Vagina (tissue), 2 donors: ENCODE results near the gene BROX. TPM values are rescaled to one million over a fixed set of nuclear protein-coding genes. Genes with fewer than 3 reads are reported as not detected.

Experiments used
- DNase-seq, 2 donors: peaks; one replicate each; pipeline ENCODE4 v3.0.0-alpha.2; 2017; ENCODE audit errors: extremely low spot score in 2 of 2
- H3K27ac ChIP-seq: fragments of 200-600 bp; sonication (generic); one replicate; pipeline ENCODE4 v1.5.1; 2019
- H3K27me3 ChIP-seq: fragments of 200-600 bp; sonication (generic); one replicate; pipeline ENCODE4 v1.5.1; 2019
- H3K36me3 ChIP-seq, 2 donors: fragments of 200-600 bp; sonication (generic); one replicate each; pipeline ENCODE4 v1.5.1; 2017 to 2019
- H3K4me1 ChIP-seq: fragments of 200-600 bp; sonication (generic); one replicate; pipeline ENCODE4 v1.5.1; 2019
- H3K4me3 ChIP-seq, 2 donors: fragments of 200-600 bp; sonication (generic); 1 replicate in 1 of 2; 2 replicates in 1 of 2; pipeline ENCODE4 v1.5.1; 2016 to 2019
- H3K9me3 ChIP-seq: fragments of 200-600 bp; sonication (generic); one replicate; pipeline ENCODE4 v1.5.1; 2019
- POLR2A ChIP-seq, 2 donors: fragments of 450-650 bp; IDR thresholded peaks; one replicate each; pipeline ENCODE4 v1.6.1; 2017; ENCODE audit warnings: antibody characterized with exemption in 2 of 2, mild to moderate bottlenecking in 2 of 2, moderate library complexity in 2 of 2
- POLR2AphosphoS5 ChIP-seq, 2 donors: sonication (generic); formaldehyde crosslinking; IDR thresholded peaks; one replicate each; pipeline ENCODE4 v1.9.0; 2017; ENCODE audit warnings: antibody characterized with exemption in 2 of 2, mild to moderate bottlenecking in 2 of 2, low read depth in 1 of 2; ENCODE audit not compliant: insufficient read depth in 1 of 2
- intact Hi-C: fragments of 100-400 bp; cut with DNase I; formaldehyde crosslinking; loops from one replicate; pipeline ENCODE4 v1.15.1; 2023
- total RNA-seq: library from RNA; depleted of rRNA; stranded (reverse); fragments of >200 nt; gene quantifications from one replicate; pipeline ENCODE4 v1.2.3, GENCODE V29; 2016
- TF ChIP-seq, protein P1 (sequence below), 3 experiments: fragments of 450-650 bp in 2 of 3; fragments of 200-600 bp in 1 of 3; sonication (generic) in 1 of 3; IDR thresholded peaks; one replicate each; pipeline ENCODE4 v1.5.1; 2017 to 2019; ENCODE audit warnings: antibody characterized with exemption in 3 of 3, mild to moderate bottlenecking in 2 of 3, moderate library complexity in 2 of 3

BROX gene
- total RNA-seq, 1 donor from 2014 or later = 26.0 TPM

DNA sequence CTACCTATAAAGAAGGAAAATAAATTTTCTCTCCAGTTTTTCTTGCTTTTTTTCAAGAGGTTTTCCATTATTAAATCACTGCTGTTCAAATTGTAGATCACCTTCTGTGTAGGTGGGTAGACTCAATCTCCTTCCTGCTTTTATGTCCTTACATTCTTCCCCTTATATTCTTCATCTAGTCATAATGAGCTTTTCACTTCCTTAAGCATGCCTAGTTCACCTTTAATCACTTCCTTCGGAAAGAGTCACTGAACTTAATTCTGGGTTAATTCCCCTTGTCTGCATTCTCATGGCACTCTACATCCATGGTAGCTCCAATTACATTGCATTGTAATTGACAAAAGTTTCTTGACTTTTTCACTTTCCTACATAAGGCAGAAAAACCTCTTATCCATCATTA, 18.5 kb downstream of the BROX start:
- Histone ChIP-seq H3K27ac (no peak overlapping the region), H3K27me3 (no peaks in the 10 kb centered on the region), H3K9me3 (no peaks in the 10 kb centered on the region), H3K4me3 (no peak overlapping the region), H3K4me1 (no peaks in the 10 kb centered on the region), H3K36me3 (peaks cover 0 to 87% of the 10 kb centered on the region in 2 donors)
- DNase-seq = no peak
- intact Hi-C loops = no loop called here
- TF ChIP-seq POLR2A (IDR thresholded peaks at IDR 0.05) = no peak
- TF ChIP-seq, protein P1, sequence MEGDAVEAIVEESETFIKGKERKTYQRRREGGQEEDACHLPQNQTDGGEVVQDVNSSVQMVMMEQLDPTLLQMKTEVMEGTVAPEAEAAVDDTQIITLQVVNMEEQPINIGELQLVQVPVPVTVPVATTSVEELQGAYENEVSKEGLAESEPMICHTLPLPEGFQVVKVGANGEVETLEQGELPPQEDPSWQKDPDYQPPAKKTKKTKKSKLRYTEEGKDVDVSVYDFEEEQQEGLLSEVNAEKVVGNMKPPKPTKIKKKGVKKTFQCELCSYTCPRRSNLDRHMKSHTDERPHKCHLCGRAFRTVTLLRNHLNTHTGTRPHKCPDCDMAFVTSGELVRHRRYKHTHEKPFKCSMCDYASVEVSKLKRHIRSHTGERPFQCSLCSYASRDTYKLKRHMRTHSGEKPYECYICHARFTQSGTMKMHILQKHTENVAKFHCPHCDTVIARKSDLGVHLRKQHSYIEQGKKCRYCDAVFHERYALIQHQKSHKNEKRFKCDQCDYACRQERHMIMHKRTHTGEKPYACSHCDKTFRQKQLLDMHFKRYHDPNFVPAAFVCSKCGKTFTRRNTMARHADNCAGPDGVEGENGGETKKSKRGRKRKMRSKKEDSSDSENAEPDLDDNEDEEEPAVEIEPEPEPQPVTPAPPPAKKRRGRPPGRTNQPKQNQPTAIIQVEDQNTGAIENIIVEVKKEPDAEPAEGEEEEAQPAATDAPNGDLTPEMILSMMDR (IDR thresholded peaks at IDR 0.05) = no peak
- no peak for TF ChIP-seq POLR2AphosphoS5 (IDR thresholded peaks at IDR 0.05; ENCODE audit: insufficient read depth in 1 of 2, low read depth in 1 of 2)

DNA sequence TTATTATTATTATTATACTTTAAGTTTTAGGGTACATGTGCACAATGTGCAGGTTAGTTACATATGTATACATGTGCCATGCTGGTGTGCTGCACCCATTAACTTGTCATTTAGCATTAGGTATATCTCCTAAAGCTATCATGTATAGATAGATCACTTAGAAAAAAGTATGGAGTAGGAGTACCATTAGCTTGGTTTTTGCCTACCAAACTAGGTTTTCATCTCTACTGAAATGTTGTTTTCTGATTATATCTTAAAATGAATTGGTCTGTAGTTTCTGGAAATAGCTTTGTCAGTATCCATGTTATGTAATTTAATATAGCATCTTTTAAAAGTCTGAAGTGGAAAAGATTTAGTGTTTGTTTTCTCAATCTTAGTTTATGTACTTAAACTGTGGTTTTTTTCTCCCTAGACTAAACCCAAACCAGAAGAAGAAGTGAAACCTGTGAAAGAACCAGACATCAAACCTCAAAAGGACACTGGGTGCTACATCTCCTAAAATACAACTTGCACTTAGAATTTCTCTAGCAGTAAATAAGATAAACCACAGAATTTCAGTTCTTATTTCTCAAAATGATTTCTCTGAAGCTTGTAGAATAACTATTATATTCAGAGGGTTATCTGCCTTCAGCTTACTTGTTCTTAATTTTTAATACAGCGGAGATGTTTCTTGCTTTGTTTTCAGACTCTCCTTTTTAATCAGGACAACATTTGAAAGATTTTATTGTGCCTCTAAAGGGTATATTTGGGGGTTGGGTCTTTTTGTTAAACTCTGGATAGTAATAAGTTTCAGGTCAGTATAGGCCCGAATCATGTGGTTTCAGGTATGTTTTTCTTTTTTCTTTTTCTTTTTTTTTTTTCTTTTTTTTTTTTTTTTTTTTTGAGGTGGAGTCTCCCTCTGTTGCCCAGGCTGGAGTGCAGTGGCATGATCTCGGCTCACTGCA, 20.1 kb downstream of the BROX start:
- Histone ChIP-seq H3K9me3 (no peaks in the 10 kb centered on the region), H3K4me1 (no peaks in the 10 kb centered on the region), H3K27ac (no peak overlapping the region), H3K36me3 (peaks cover 0 to 72% of the 10 kb centered on the region in 2 donors), H3K4me3 (no peak overlapping the region), H3K27me3 (no peaks in the 10 kb centered on the region)
- no peak for DNase-seq
- TF ChIP-seq POLR2AphosphoS5 (IDR thresholded peaks at IDR 0.05; ENCODE audit: insufficient read depth in 1 of 2, low read depth in 1 of 2) (no peak), POLR2A (IDR thresholded peaks at IDR 0.05) (no peak)
- TF ChIP-seq, protein P1 (IDR thresholded peaks at IDR 0.05) = no peak
- intact Hi-C loops = no loop called here

DNA sequence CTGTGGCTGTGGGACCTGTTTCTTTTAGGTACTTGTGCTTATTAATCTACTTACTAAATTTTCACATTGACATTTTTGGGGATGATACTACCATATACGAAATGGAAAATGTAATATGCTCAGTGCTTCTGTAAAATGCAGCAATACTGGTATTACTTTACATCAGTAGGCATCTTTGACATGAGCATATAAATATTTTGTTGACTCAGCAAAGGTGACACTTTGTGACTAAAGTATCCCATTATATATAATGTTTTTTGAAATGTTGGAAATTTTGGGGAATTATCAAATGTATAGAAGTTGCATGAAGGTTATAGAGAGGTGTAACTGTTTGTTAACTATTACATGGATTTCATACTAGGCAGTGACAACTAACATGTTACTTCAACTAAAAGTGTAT, 22.4 kb downstream of the BROX start:
- no peak overlapping the region for H3K4me3 ChIP-seq
- DNase-seq = no peak
- no peaks in the 10 kb centered on the region for H3K4me1 ChIP-seq
- H3K27ac ChIP-seq = no peak overlapping the region
- H3K36me3 ChIP-seq = peaks cover 0 to 51% of the 10 kb centered on the region in 2 donors
- intact Hi-C loops = no loop called here
- no peaks in the 10 kb centered on the region for H3K27me3 ChIP-seq
- TF ChIP-seq POLR2A (IDR thresholded peaks at IDR 0.05) = no peak
- TF ChIP-seq POLR2AphosphoS5 (IDR thresholded peaks at IDR 0.05; ENCODE audit: insufficient read depth in 1 of 2, low read depth in 1 of 2) = no peak
- TF ChIP-seq, protein P1 (IDR thresholded peaks at IDR 0.05) = no peak
- H3K9me3 ChIP-seq = no peaks in the 10 kb centered on the region

DNA sequence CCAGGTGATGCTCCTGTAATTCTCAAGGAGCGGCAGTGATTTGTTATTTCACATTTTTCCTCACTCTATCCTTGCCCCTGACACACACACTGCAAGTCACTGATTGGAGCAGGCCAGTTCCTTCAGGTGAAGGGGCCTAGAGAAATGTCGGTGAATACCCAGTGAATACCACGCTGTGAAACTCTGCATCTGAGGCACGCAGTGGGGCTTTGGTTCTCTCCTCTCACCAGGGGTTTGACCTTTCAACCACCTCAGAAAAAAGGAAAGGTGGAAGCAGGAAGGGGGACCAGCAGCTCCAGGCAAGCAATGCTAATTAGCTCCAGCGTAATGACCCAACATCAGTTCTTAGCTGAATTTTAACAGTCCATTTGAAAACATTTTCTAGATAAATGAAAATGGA, 24.1 kb downstream of the BROX start:
- intact Hi-C loops = no loop called here

More for the DNA sequence above, 24.1 kb downstream of the BROX start:
- Histone ChIP-seq H3K4me3 (no peak overlapping the region), H3K36me3 (peaks cover 0 to 33% of the 10 kb centered on the region in 2 donors), H3K9me3 (no peaks in the 10 kb centered on the region), H3K27me3 (no peaks in the 10 kb centered on the region), H3K4me1 (no peaks in the 10 kb centered on the region), H3K27ac (no peak overlapping the region)
- TF ChIP-seq POLR2AphosphoS5 (IDR thresholded peaks at IDR 0.05; ENCODE audit: insufficient read depth in 1 of 2, low read depth in 1 of 2) (no peak), POLR2A (IDR thresholded peaks at IDR 0.05) (no peak)
- TF ChIP-seq, protein P1 (IDR thresholded peaks at IDR 0.05) = no peak
- no peak for DNase-seq
